ENCODE measurements around the gene LACTB.

Gene LACTB

DNA sequence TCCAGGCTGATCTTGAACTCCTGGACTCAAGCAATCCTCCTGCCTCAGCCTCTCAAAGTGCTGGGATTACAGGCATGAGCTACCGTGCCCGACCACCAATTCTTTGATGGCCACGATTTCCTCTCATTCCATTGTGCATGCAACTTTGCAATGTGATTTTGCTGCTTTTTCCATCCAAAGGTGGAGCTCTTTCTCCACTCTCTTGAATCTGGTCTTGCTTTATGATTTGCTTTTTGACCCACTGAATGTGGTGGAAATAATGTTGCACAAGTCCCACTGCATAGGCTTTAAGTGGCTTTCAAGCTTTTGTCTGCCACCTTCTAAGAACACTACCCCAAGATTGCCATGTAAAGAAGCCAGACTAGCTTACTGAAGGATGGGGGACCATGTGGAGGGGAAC is 25.0 kb downstream of the LACTB start:
- Histone ChIP-seq H2BK5ac (ENCODE audit: low read length) (no peak overlapping the region), H3K79me1 (ENCODE audit: low read depth, low read length) (no peaks in the 10 kb centered on the region), H2BK15ac (ENCODE audit: low read length) (no peak overlapping the region), H3K18ac (ENCODE audit: low read length) (no peak overlapping the region), H3K36me3 (replicated peaks in 1 of 2; ENCODE audit: control insufficient read depth in 2 of 2, insufficient read depth in 2 of 2, low read length in 2 of 2) (peaks cover 4 to 71% of the 10 kb centered on the region in 2 donors), H2AFZ (ENCODE audit: low read length) (no peak overlapping the region), H2BK120ac (ENCODE audit: low read depth, low read length) (no peak overlapping the region), H4K91ac (ENCODE audit: low read depth, low read length, poor library complexity) (no peak overlapping the region), H4K8ac (ENCODE audit: low read depth, low read length) (no peak overlapping the region), H3K23ac (ENCODE audit: low read depth, low read length, poor library complexity) (no peak overlapping the region), H3K4ac (ENCODE audit: low read length) (no peak overlapping the region), H3K4me2 (ENCODE audit: insufficient read depth, low read length, poor library complexity, severe bottlenecking) (no peak overlapping the region), H2AK5ac (ENCODE audit: low read depth, low read length) (no peak overlapping the region), H3K27ac (replicated peaks; ENCODE audit: low read length) (no peak overlapping the region), H3K14ac (ENCODE audit: low read length) (no peak overlapping the region), H3K27me3 (ENCODE audit: control insufficient read depth in 3 of 3, insufficient read depth in 3 of 3, low read depth in 1 of 3, low read length in 3 of 3) (no peaks in the 10 kb centered on the region), H3K9ac (ENCODE audit: low read depth, low read length, poor library complexity) (no peak overlapping the region), H3K4me1 (ENCODE audit: control insufficient read depth in 2 of 2, insufficient read depth in 1 of 2, low read depth in 1 of 2, low read length in 2 of 2) (peaks cover 0 to 2% of the 10 kb centered on the region in 2 donors), H3K9me3 (replicated peaks in 1 of 2; ENCODE audit: control insufficient read depth in 2 of 2, insufficient read depth in 1 of 2, low read depth in 1 of 2, low read length in 2 of 2) (peaks cover 0 to 25% of the 10 kb centered on the region in 2 donors), H3K4me3 (ENCODE audit: low read length in 2 of 2) (no peak overlapping the region), H2BK12ac (ENCODE audit: low read length) (no peak overlapping the region)
- no peak for DNase-seq (ENCODE audit: low spot score)
- no CpG with 5 or more reads among the region's 3 CpGs for WGBS, 2 donors (ENCODE audit: extremely low coverage in 2 of 2, insufficient read length in 2 of 2, insufficient replicate concordance in 1 of 2)

DNA sequence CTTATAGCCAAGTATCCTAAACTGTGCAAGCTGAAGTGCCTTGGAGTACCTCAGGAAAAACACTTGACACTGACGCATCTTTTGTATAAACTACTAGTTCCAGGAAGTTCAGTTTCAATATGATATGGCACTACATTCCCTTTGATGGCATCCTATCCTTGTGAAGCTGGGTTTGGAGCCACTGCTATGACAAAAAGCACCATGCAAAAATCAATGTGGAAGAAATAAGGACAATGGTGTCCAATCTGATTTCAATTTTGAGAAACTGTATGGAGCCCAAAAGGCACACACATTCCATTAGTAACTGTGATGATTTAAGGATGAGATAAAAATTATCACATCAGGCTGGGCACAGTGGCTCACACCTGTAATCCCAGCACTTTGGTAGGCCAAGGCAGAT is 30.0 kb downstream of the LACTB start:
- no peak overlapping the region for H3K27ac ChIP-seq (replicated peaks; ENCODE audit: low read length)
- no peaks in the 10 kb centered on the region for H3K27me3 ChIP-seq (ENCODE audit: control insufficient read depth in 3 of 3, insufficient read depth in 3 of 3, low read depth in 1 of 3, low read length in 3 of 3)
- no peak overlapping the region for H2BK5ac ChIP-seq (ENCODE audit: low read length)
- peaks cover 0 to 17% of the 10 kb centered on the region in 2 donors for H3K9me3 ChIP-seq (replicated peaks in 1 of 2; ENCODE audit: control insufficient read depth in 2 of 2, insufficient read depth in 1 of 2, low read depth in 1 of 2, low read length in 2 of 2)
- no peak overlapping the region for H4K8ac ChIP-seq (ENCODE audit: low read depth, low read length)
- no peak overlapping the region for H3K14ac ChIP-seq (ENCODE audit: low read length)
- no peak overlapping the region for H3K18ac ChIP-seq (ENCODE audit: low read length)
- peaks cover 0 to 3% of the 10 kb centered on the region in 2 donors for H3K4me1 ChIP-seq (ENCODE audit: control insufficient read depth in 2 of 2, insufficient read depth in 1 of 2, low read depth in 1 of 2, low read length in 2 of 2)
- H2BK15ac ChIP-seq (ENCODE audit: low read length) = no peak overlapping the region
- no peak overlapping the region for H2BK120ac ChIP-seq (ENCODE audit: low read depth, low read length)
- H3K4ac ChIP-seq (ENCODE audit: low read length) = no peak overlapping the region
- H3K79me1 ChIP-seq (ENCODE audit: low read depth, low read length) = peaks cover 2% of the 10 kb centered on the region
- no peak for DNase-seq (ENCODE audit: low spot score)
- peaks cover 12 to 86% of the 10 kb centered on the region in 2 donors for H3K36me3 ChIP-seq (replicated peaks in 1 of 2; ENCODE audit: control insufficient read depth in 2 of 2, insufficient read depth in 2 of 2, low read length in 2 of 2)
- no peak overlapping the region for H4K91ac ChIP-seq (ENCODE audit: low read depth, low read length, poor library complexity)
- no peak overlapping the region for H2AFZ ChIP-seq (ENCODE audit: low read length)
- H3K9ac ChIP-seq (ENCODE audit: low read depth, low read length, poor library complexity) = no peak overlapping the region
- H3K23ac ChIP-seq (ENCODE audit: low read depth, low read length, poor library complexity) = no peak overlapping the region
- H2AK5ac ChIP-seq (ENCODE audit: low read depth, low read length) = no peak overlapping the region
- H3K4me2 ChIP-seq (ENCODE audit: insufficient read depth, low read length, poor library complexity, severe bottlenecking) = no peak overlapping the region
- H2BK12ac ChIP-seq (ENCODE audit: low read length) = no peak overlapping the region
- WGBS, 2 donors (ENCODE audit: extremely low coverage in 2 of 2, insufficient read length in 2 of 2, insufficient replicate concordance in 1 of 2) = no CpG with 5 or more reads among the region's 1 CpG
- H3K4me3 ChIP-seq (ENCODE audit: low read length in 2 of 2) = no peak overlapping the region

DNA sequence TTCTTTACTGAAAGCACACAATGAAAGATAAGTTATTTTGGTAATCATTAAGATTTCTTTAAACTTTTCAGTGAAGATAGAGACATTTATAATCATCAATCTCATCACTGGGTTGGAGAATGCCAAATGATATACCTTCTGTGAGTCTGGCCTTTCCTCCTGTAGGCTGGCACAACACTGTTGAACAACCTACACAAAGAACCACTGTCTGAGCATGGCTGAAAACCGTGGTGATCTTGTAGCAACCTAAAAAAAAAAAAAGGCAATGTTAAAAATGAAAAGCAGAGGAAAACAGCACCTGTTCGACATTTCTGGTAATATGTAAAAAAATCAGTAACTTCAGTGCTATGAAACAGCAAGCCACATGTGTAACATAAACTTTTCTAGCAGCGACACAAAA is 33.8 kb downstream of the LACTB start:
- Histone ChIP-seq H2BK120ac (ENCODE audit: low read depth, low read length) (no peak overlapping the region), H2BK15ac (ENCODE audit: low read length) (no peak overlapping the region), H3K27ac (replicated peaks; ENCODE audit: low read length) (no peak overlapping the region), H2BK12ac (ENCODE audit: low read length) (no peak overlapping the region), H3K4me2 (ENCODE audit: insufficient read depth, low read length, poor library complexity, severe bottlenecking) (peak overlapping the region; percentile 33), H3K4ac (ENCODE audit: low read length) (no peak overlapping the region), H3K9ac (ENCODE audit: low read depth, low read length, poor library complexity) (no peak overlapping the region), H2AFZ (ENCODE audit: low read length) (no peak overlapping the region), H4K8ac (ENCODE audit: low read depth, low read length) (no peak overlapping the region), H3K4me3 (ENCODE audit: low read length in 2 of 2) (peak overlapping the region in 1 of 2 donors; percentile 64), H3K9me3 (replicated peaks in 1 of 2; ENCODE audit: control insufficient read depth in 2 of 2, insufficient read depth in 1 of 2, low read depth in 1 of 2, low read length in 2 of 2) (peaks cover 2 to 3% of the 10 kb centered on the region in 2 donors), H3K27me3 (ENCODE audit: control insufficient read depth in 3 of 3, insufficient read depth in 3 of 3, low read depth in 1 of 3, low read length in 3 of 3) (no peaks in the 10 kb centered on the region), H3K18ac (ENCODE audit: low read length) (no peak overlapping the region), H4K91ac (ENCODE audit: low read depth, low read length, poor library complexity) (no peak overlapping the region), H3K36me3 (replicated peaks in 1 of 2; ENCODE audit: control insufficient read depth in 2 of 2, insufficient read depth in 2 of 2, low read length in 2 of 2) (peaks cover 14 to 52% of the 10 kb centered on the region in 2 donors), H3K79me1 (ENCODE audit: low read depth, low read length) (peaks cover 2% of the 10 kb centered on the region), H2AK5ac (ENCODE audit: low read depth, low read length) (no peak overlapping the region), H2BK5ac (ENCODE audit: low read length) (no peak overlapping the region), H3K4me1 (ENCODE audit: control insufficient read depth in 2 of 2, insufficient read depth in 1 of 2, low read depth in 1 of 2, low read length in 2 of 2) (peaks cover 2 to 3% of the 10 kb centered on the region in 2 donors), H3K14ac (ENCODE audit: low read length) (no peak overlapping the region), H3K23ac (ENCODE audit: low read depth, low read length, poor library complexity) (no peak overlapping the region)
- DNase-seq (ENCODE audit: low spot score) = no peak
- 100% methylated on average over 1 of the region's 3 CpGs; no CpG with 5 or more reads in 1 of the 2 donors for WGBS, 2 donors (ENCODE audit: extremely low coverage in 2 of 2, insufficient read length in 2 of 2, insufficient replicate concordance in 1 of 2)

DNA sequence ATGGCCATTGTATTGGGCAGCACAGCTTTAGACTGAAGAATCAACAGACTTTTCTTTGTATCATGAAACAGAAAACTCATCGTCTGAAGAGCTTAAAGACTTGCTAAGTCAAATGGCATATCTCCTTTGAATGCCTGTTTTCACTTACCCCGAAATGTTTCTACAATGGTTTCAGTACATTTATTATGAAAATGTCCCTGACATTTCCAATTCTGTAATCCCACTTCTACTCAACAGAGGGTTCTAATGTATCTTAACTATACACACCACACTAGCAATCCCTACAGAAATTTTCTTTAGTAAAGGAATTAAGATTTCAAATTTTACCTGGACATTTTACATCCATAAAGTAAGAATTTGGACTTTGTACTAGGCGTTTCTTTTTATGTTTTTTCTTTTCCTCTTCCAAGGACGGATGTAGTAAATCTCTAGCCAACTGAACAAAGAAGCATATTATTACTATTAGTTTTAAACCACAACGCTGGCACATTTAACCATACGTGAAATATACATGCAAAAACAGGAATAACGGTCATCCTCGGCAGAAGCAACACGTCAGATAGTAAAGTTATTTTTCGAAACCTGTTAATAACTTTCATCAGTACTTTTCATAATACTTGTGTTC is 34.5 kb downstream of the LACTB start:
- no peak for DNase-seq (ENCODE audit: low spot score)
- no peak overlapping the region for H3K9ac ChIP-seq (ENCODE audit: low read depth, low read length, poor library complexity)
- H3K27ac ChIP-seq (replicated peaks; ENCODE audit: low read length) = no peak overlapping the region

More for the DNA sequence above, 34.5 kb downstream of the LACTB start:
- Histone ChIP-seq H3K23ac (ENCODE audit: low read depth, low read length, poor library complexity) (no peak overlapping the region), H2AK5ac (ENCODE audit: low read depth, low read length) (no peak overlapping the region), H4K8ac (ENCODE audit: low read depth, low read length) (no peak overlapping the region), H3K36me3 (replicated peaks in 1 of 2; ENCODE audit: control insufficient read depth in 2 of 2, insufficient read depth in 2 of 2, low read length in 2 of 2) (peaks cover 14 to 46% of the 10 kb centered on the region in 2 donors), H2BK15ac (ENCODE audit: low read length) (no peak overlapping the region), H3K9me3 (replicated peaks in 1 of 2; ENCODE audit: control insufficient read depth in 2 of 2, insufficient read depth in 1 of 2, low read depth in 1 of 2, low read length in 2 of 2) (peaks cover 2 to 3% of the 10 kb centered on the region in 2 donors), H2BK120ac (ENCODE audit: low read depth, low read length) (no peak overlapping the region), H3K14ac (ENCODE audit: low read length) (no peak overlapping the region), H3K4me1 (ENCODE audit: control insufficient read depth in 2 of 2, insufficient read depth in 1 of 2, low read depth in 1 of 2, low read length in 2 of 2) (peaks cover 2 to 3% of the 10 kb centered on the region in 2 donors), H2BK5ac (ENCODE audit: low read length) (no peak overlapping the region), H3K79me1 (ENCODE audit: low read depth, low read length) (peaks cover 2% of the 10 kb centered on the region), H4K91ac (ENCODE audit: low read depth, low read length, poor library complexity) (no peak overlapping the region), H2BK12ac (ENCODE audit: low read length) (no peak overlapping the region), H3K4me3 (ENCODE audit: low read length in 2 of 2) (peak overlapping the region; percentile 64 to 88), H3K27me3 (ENCODE audit: control insufficient read depth in 3 of 3, insufficient read depth in 3 of 3, low read depth in 1 of 3, low read length in 3 of 3) (no peaks in the 10 kb centered on the region), H3K4me2 (ENCODE audit: insufficient read depth, low read length, poor library complexity, severe bottlenecking) (peak overlapping the region; percentile 61), H2AFZ (ENCODE audit: low read length) (peak overlapping the region; percentile 96), H3K4ac (ENCODE audit: low read length) (no peak overlapping the region), H3K18ac (ENCODE audit: low read length) (no peak overlapping the region)
- WGBS, 2 donors (ENCODE audit: extremely low coverage in 2 of 2, insufficient read length in 2 of 2, insufficient replicate concordance in 1 of 2) = no CpG with 5 or more reads among the region's 10 CpGs

All from neuronal stem cell (in vitro differentiated cells).